Activated CD8-positive, alpha-beta T cell treated with anti-CD3 and anti-CD28 coated beads, Interleukin-2, amount 10 ng/mL, durations not matched to agents 7 days and 5 days (primary cell): ENCODE data around the gene OR52N4. TPM values are rescaled to one million over a fixed set of nuclear protein-coding genes. Genes with fewer than 3 reads are reported as not detected.

Experiments
- ATAC-seq: fragments of 150-1000 bp; cut with Tn5 transposase; one replicate; pipeline ENCODE4 v1.10.0; 2021; ENCODE audit warnings: moderate library complexity
- CTCF ChIA-PET: fragments of 350-600 bp; sonication (Branson Sonifier 250); formaldehyde crosslinking; loops from one replicate; lab custom pipeline; 2021; ENCODE audit warnings: antibody characterized with exemption; lab: Charles Lee
- POLR2A ChIA-PET: fragments of 350-600 bp; sonication (Branson Sonifier 250); formaldehyde crosslinking; loops from one replicate; lab custom pipeline; 2021; ENCODE audit warnings: antibody characterized with exemption; lab: Charles Lee
- DNase-seq: peaks from one replicate; pipeline ENCODE4 v3.0.0-alpha.2; 2020
- H3K27ac Mint-ChIP-seq: one replicate; pipeline ENCODE4 v1.8.0; 2021; ENCODE audit warnings: mild to moderate bottlenecking, mixed read lengths
- H3K27me3 Mint-ChIP-seq: one replicate; pipeline ENCODE4 v1.8.0; 2021; ENCODE audit warnings: low read depth, mixed read lengths
- H3K36me3 Mint-ChIP-seq: one replicate; pipeline ENCODE4 v1.8.0; 2021; ENCODE audit warnings: low read depth, mixed read lengths
- H3K4me1 Mint-ChIP-seq: one replicate; pipeline ENCODE4 v1.8.0; 2021; ENCODE audit warnings: low read depth, mixed read lengths
- H3K4me3 Mint-ChIP-seq: one replicate; pipeline ENCODE4 v1.8.0; 2021; ENCODE audit warnings: mild to moderate bottlenecking, mixed read lengths
- H3K9me3 Mint-ChIP-seq: one replicate; pipeline ENCODE4 v1.8.0; 2022; ENCODE audit warnings: mixed read lengths; ENCODE audit not compliant: insufficient read depth
- total RNA-seq, 2 experiments: library from RNA; stranded (reverse); gene quantifications; one replicate each; pipeline ENCODE4 v1.2.3, GENCODE V29; 2021

OR52N4 gene
- total RNA-seq, 2 experiments from 2014 or later, result 0.63 to 0.71 TPM

- H3K36me3 Mint-ChIP-seq, result no peaks in the 10 kb centered on the region
- peaks cover 9% of the 10 kb centered on the region for H3K9me3 Mint-ChIP-seq
- no peak overlapping the region for H3K4me3 Mint-ChIP-seq
- CTCF ChIA-PET, result no interaction called here
- no peaks in the 10 kb centered on the region for H3K4me1 Mint-ChIP-seq
- no peak overlapping the region for H3K27ac Mint-ChIP-seq
- DNase-seq (no peak), ATAC-seq (no peak)
- no peaks in the 10 kb centered on the region for H3K27me3 Mint-ChIP-seq
- POLR2A ChIA-PET, result no interaction called here
Measured at GRCh38 chr11:5737670-5738392, 16.2 kb upstream of the OR52N4 start.

- H3K4me3 Mint-ChIP-seq, result no peak overlapping the region
- no peaks in the 10 kb centered on the region for H3K36me3 Mint-ChIP-seq
- H3K27me3 Mint-ChIP-seq, result no peaks in the 10 kb centered on the region
- no peaks in the 10 kb centered on the region for H3K4me1 Mint-ChIP-seq
- ATAC-seq (no peak), DNase-seq (no peak)
- H3K27ac Mint-ChIP-seq, result no peak overlapping the region
- POLR2A ChIA-PET, result no interaction called here
- CTCF ChIA-PET, result no interaction called here
- peaks cover 9% of the 10 kb centered on the region for H3K9me3 Mint-ChIP-seq
Measured at GRCh38 chr11:5738431-5738830, 15.6 kb upstream of the OR52N4 start.

GRCh38 chr11:5746614-5747013, 7.4 kb upstream of the OR52N4 start:
- ChIA-PET CTCF (no interaction called here), POLR2A (no interaction called here)
- DNase-seq (no peak), ATAC-seq (no peak)
- H3K4me1 Mint-ChIP-seq, result no peaks in the 10 kb centered on the region
- no peak overlapping the region for H3K27ac Mint-ChIP-seq
- H3K9me3 Mint-ChIP-seq, result peaks cover 6% of the 10 kb centered on the region
- no peaks in the 10 kb centered on the region for H3K27me3 Mint-ChIP-seq
- no peak overlapping the region for H3K4me3 Mint-ChIP-seq
- H3K36me3 Mint-ChIP-seq, result no peaks in the 10 kb centered on the region

- ATAC-seq, result no peak
- POLR2A ChIA-PET, result no interaction called here
- H3K9me3 Mint-ChIP-seq, result no peaks in the 10 kb centered on the region
- DNase-seq, result no peak
- no peaks in the 10 kb centered on the region for H3K36me3 Mint-ChIP-seq
- H3K27ac Mint-ChIP-seq, result no peak overlapping the region
- no peaks in the 10 kb centered on the region for H3K4me1 Mint-ChIP-seq
- CTCF ChIA-PET, result no interaction called here
- no peak overlapping the region for H3K4me3 Mint-ChIP-seq
- no peaks in the 10 kb centered on the region for H3K27me3 Mint-ChIP-seq
Measured at GRCh38 chr11:5749836-5750235, 4.2 kb upstream of the OR52N4 start.

GRCh38 chr11:5767056-5767455, 13.0 kb downstream of the OR52N4 start:
- ChIA-PET CTCF (no interaction called here), POLR2A (interaction anchor here (0.6 kb wide), 1 partner anchor 140 kb away, joined by 4 read pairs; no protein-coding TSS in a partner anchor)
- Mint-ChIP-seq H3K27ac (no peak overlapping the region), H3K27me3 (peaks cover 4% of the 10 kb centered on the region), H3K36me3 (no peaks in the 10 kb centered on the region), H3K4me1 (no peaks in the 10 kb centered on the region), H3K4me3 (no peak overlapping the region), H3K9me3 (no peaks in the 10 kb centered on the region)
- DNase-seq (no peak), ATAC-seq (no peak)

- POLR2A ChIA-PET, result no interaction called here
- H3K4me3 Mint-ChIP-seq, result no peak within 1 kb of the TSS
- no peak within 1 kb of the TSS for H3K27ac Mint-ChIP-seq
- CTCF ChIA-PET, result no interaction called here
- H3K36me3 Mint-ChIP-seq, result no peaks in the 10 kb centered on the region
- H3K4me1 Mint-ChIP-seq, result no peaks in the 10 kb centered on the region
- H3K9me3 Mint-ChIP-seq, result no peaks in the 10 kb centered on the region
- H3K27me3 Mint-ChIP-seq, result peaks cover 3% of the 10 kb centered on the region
- DNase-seq (no peak), ATAC-seq (no peak)
Measured at GRCh38 chr11:5783255-5783654, 29.2 kb downstream of the OR52N4 start, which contains the start of gene OR52N5. TSS of gene OR52N5 (minus strand) at chr11:5783355. CDS start at chr11:5778634, 4,721 bp downstream.

GRCh38 chr11:5791165-5791564, 37.1 kb downstream of the OR52N4 start, which contains the start of gene OR52N1:
TSS of gene OR52N1 (minus strand) at chr11:5791265. CDS start at chr11:5788816, 2,449 bp downstream.
- CTCF ChIA-PET, result no interaction called here
- H3K4me3 Mint-ChIP-seq, result no peak within 1 kb of the TSS
- POLR2A ChIA-PET, result no interaction called here

GRCh38 chr11:5796541-5796940, 42.5 kb downstream of the OR52N4 start:
- H3K9me3 Mint-ChIP-seq, result no peaks in the 10 kb centered on the region
- ChIA-PET CTCF (no interaction called here), POLR2A (no interaction called here)
- ATAC-seq (no peak), DNase-seq (no peak)
- no peak overlapping the region for H3K27ac Mint-ChIP-seq
- H3K4me3 Mint-ChIP-seq, result no peak overlapping the region
- peaks cover 10% of the 10 kb centered on the region for H3K27me3 Mint-ChIP-seq
- no peaks in the 10 kb centered on the region for H3K4me1 Mint-ChIP-seq
- H3K36me3 Mint-ChIP-seq, result no peaks in the 10 kb centered on the region

More at GRCh38 chr11:5791165-5791564, 37.1 kb downstream of the OR52N4 start, which contains the start of gene OR52N1:
- Mint-ChIP-seq H3K4me1 (no peaks in the 10 kb centered on the region), H3K36me3 (no peaks in the 10 kb centered on the region), H3K9me3 (no peaks in the 10 kb centered on the region), H3K27me3 (peaks cover 6% of the 10 kb centered on the region), H3K27ac (no peak within 1 kb of the TSS)
- ATAC-seq, result no peak
- DNase-seq, result no peak

- CTCF ChIA-PET, result interaction anchor here (1.3 kb wide), 1 partner anchor 327 kb away, joined by 3 read pairs; no protein-coding TSS in a partner anchor
Measured at GRCh38 chr11:5803982-5804381, 49.9 kb downstream of the OR52N4 start.

More at GRCh38 chr11:5803982-5804381, 49.9 kb downstream of the OR52N4 start:
- Mint-ChIP-seq H3K4me1 (peaks cover 8% of the 10 kb centered on the region), H3K36me3 (no peaks in the 10 kb centered on the region), H3K27ac (no peak overlapping the region), H3K9me3 (no peaks in the 10 kb centered on the region), H3K27me3 (peaks cover 18% of the 10 kb centered on the region), H3K4me3 (no peak overlapping the region)
- DNase-seq (no peak), ATAC-seq (no peak)
- POLR2A ChIA-PET, result no interaction called here

Other genes starting within 250 kb of the OR52N4 start
- gene UBQLN3, start 244.3 kb upstream of the OR52N4 start, total RNA-seq, result not detected
- gene UBQLNL, start 237.5 kb upstream of the OR52N4 start, total RNA-seq, result under 1 TPM in 1 of 2 experiments, not detected in 1; 0.23 TPM
- gene OR52H1, start 205.7 kb upstream of the OR52N4 start, total RNA-seq, result not detected
- not detected for gene OR52B6, start 173.4 kb upstream of the OR52N4 start, total RNA-seq
- gene TRIM6, start 157.6 kb upstream of the OR52N4 start, total RNA-seq, result under 1 TPM; 0.47 to 0.58 TPM
- 10 to 100 TPM; 11.9 to 12.3 TPM for gene TRIM34, start 129.2 kb upstream of the OR52N4 start, total RNA-seq
- gene TRIM5, start 69.2 kb upstream of the OR52N4 start, total RNA-seq, result 10 to 100 TPM; 28.1 to 33.4 TPM
- gene TRIM22, start 64.5 kb upstream of the OR52N4 start, total RNA-seq, result 100 to 1,000 TPM; 228 to 242 TPM
- under 1 TPM; 0.16 to 0.34 TPM for gene OR56B1, start 17.8 kb upstream of the OR52N4 start, total RNA-seq
- gene OR52N5, start 29.1 kb downstream of the OR52N4 start, total RNA-seq, result not detected
- gene OR52N1, start 37.0 kb downstream of the OR52N4 start, total RNA-seq, result not detected
- not detected for gene OR52N2, start 54.7 kb downstream of the OR52N4 start, total RNA-seq
- not detected for gene OR52E6, start 87.7 kb downstream of the OR52N4 start, total RNA-seq
- not detected for gene OR52E8, start 103.4 kb downstream of the OR52N4 start, total RNA-seq
- not detected for gene OR52E4, start 126.4 kb downstream of the OR52N4 start, total RNA-seq
- not detected for gene OR52E5, start 139.0 kb downstream of the OR52N4 start, total RNA-seq
- not detected for gene OR56A3, start 188.0 kb downstream of the OR52N4 start, total RNA-seq
- not detected for gene OR56A5, start 214.3 kb downstream of the OR52N4 start, total RNA-seq
- not detected for gene OR52L1, start 232.7 kb downstream of the OR52N4 start, total RNA-seq